ENCODE data around the gene PDE3B.
"Not testable (repeated sequence)": the region's sequence is repeated elsewhere in the genome, so short reads cannot be mapped to it uniquely, and the experiment has no call there.

The PDE3B gene

DNA sequence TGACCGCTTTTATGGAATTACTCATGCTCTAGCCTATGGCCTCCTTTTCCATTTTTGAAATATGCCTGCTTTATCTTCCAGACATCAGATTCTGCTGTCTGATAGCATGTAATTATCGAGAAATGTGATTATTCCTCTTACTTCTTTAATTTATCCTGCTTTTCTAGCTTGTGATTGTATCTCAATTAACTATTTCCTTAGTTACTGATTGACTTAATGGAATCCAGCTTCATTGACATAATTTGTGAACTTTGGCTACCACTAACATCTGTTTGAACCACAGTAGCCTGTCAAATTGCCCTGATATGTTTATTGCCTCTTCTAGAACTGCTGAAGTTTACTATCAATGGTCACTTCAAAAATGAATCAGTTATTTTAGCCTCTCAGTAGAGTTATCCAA is 25.5 kb upstream of the PDE3B start:
- peaks cover 0 to 30% (median 4%) of the 10 kb centered on the region in 11 experiments; a peak in 6 of 22 replicates for H3K36me3 ChIP-seq
- peak overlapping the region in 2 of 11 experiments; percentile 63 to 67; a peak in 4 of 22 replicates for H3K4me2 ChIP-seq
- no peak overlapping the region for H3K27ac ChIP-seq
- no peaks in the 10 kb centered on the region for H4K20me1 ChIP-seq
- no peaks in the 10 kb centered on the region for H3K27me3 ChIP-seq
- no peak overlapping the region for H3K9ac ChIP-seq
- H3K4me1 ChIP-seq = peaks cover 0 to 51% (median 0%) of the 10 kb centered on the region in 10 experiments; a peak in 7 of 20 replicates
- TF ChIP-seq Cebpa-rat (IDR thresholded peaks at IDR 0.05) = no peak
- 0 out of 22 replicates have a peak, but pooled peaks cover 0 to 5% (median 0%) of the 10 kb centered on the region in 11 experiments for H3K9me3 ChIP-seq (replicated peaks in 1 of 11)
- H3K4me3 ChIP-seq = no peak overlapping the region

DNA sequence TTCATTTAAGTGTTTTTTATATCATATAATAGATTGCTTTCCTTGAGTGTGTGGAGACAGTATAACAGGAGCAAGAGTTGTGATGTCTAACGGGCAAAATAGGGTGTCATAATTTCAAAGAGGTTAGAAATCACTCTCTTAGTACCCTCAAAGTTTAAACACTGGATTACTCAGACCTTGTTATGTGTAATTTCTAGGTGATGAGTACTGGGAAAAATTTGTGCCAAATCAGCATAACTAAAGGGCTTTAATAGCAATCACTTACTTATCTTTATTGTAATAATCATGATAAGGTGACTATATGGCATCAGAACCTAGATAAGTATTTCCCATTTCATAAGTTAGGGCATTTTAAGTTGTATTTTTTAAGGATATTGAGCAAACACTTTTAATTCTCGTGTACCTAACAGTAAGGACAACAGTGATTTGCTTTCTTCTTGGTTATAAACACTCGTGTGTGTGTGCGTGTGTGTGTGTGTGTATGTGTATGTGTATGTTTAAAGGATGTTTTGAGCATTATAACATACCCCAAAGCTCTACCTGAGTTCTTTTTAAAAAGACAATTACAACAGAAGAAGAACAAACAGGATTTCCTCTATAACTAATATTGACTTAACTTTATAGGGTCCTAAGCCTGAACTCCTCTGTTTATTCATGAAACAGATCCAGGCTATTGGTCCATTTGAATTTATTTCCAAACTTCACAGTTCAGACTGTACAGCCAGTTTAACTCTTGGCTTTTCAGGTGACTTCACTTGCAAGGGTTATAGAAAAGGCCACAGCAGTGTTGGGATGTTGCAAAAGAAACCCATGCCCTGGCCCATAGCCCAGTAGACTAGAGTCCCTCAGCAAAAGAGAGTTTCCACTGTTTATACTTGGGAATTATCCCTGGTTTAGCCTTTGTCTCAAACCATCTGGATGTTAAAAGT is 23.7 kb upstream of the PDE3B start:
- Histone ChIP-seq H3K9me3 (replicated peaks in 1 of 11) (peaks cover 0 to 11% (median 0%) of the 10 kb centered on the region in 11 experiments; a peak in 1 of 22 replicates), H3K9ac (no peak overlapping the region), H3K27ac (no peak overlapping the region), H3K27me3 (no peaks in the 10 kb centered on the region), H3K4me3 (no peak overlapping the region), H3K4me2 (no peak overlapping the region), H4K20me1 (no peaks in the 10 kb centered on the region), H3K4me1 (peaks cover 0 to 51% (median 7%) of the 10 kb centered on the region in 10 experiments; a peak in 13 of 20 replicates), H3K36me3 (peaks cover 0 to 31% (median 6%) of the 10 kb centered on the region in 11 experiments; a peak in 6 of 22 replicates)
- TF ChIP-seq Cebpa-rat (IDR thresholded peaks at IDR 0.05) = no peak

DNA sequence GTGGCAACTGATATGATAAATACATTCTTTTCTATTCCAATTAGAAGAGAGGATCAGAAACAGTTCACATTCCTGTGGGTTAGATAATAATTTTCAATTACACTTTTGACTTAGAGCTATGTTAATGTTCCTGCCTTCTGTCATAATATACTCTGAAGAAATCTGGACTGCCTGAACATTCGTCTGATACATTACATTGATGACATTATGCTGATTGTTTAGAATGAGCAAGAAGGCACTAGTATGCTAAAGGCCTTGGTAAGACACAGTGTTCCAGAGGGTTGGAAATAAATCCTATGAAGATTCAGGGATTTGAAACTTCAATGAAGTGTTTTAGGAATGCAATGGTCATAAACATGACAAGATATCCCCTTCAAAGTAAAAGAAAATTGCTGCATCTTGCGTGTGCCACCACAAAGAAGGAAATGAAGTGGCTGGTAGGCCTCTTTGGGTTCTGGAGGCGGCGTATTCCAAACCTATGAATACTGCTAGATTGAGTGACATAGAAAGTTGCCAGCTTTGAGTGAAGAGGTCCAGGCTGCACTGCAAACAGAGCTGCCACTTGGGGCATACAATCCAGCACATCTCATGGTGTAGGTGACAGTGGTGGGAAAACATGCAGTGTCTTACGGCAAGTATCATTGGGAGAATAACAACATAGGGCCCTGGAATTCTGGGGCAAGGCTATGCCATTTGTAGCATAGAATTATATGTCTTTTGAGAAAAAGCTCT is 21.2 kb upstream of the PDE3B start:
- Histone ChIP-seq H3K4me2 (peak overlapping the region in 2 of 11 experiments; percentile 41 to 92; a peak in 3 of 22 replicates), H4K20me1 (no peaks in the 10 kb centered on the region), H3K9me3 (replicated peaks in 1 of 11) (peaks cover 0 to 13% (median 0%) of the 10 kb centered on the region in 11 experiments; a peak in 1 of 22 replicates), H3K4me3 (no peak overlapping the region), H3K27me3 (no peaks in the 10 kb centered on the region), H3K27ac (no peak overlapping the region), H3K36me3 (peaks cover 0 to 22% (median 6%) of the 10 kb centered on the region in 11 experiments; a peak in 6 of 22 replicates), H3K9ac (no peak overlapping the region), H3K4me1 (peaks cover 9 to 59% (median 30%) of the 10 kb centered on the region in 10 experiments)
- no peak for TF ChIP-seq Cebpa-rat (IDR thresholded peaks at IDR 0.05)

DNA sequence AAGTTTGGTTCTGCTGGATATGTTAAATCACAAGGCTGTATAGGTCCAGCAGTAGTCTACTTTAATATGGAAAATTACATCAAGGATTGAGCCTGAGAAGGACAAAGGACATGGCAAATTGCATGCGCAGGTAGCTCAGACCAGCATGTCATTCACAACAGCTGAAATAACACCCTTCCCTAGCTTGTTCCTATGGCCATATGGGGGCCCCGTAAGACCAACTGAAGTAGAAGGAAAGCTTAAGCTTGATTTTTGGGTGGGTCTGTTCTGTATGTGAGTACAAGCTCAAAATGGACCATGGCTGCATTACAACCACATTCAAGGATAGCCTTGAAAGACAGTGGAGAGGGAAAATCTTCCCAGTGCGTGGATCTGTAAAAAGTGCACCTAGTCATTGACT is 20.6 kb upstream of the PDE3B start:
- Histone ChIP-seq H3K9me3 (replicated peaks in 1 of 11) (peaks cover 0 to 19% (median 0%) of the 10 kb centered on the region in 11 experiments; a peak in 2 of 22 replicates), H3K9ac (no peak overlapping the region), H3K4me2 (peak overlapping the region in 2 of 11 experiments; percentile 41 to 92; a peak in 3 of 22 replicates), H3K4me1 (peaks cover 9 to 58% (median 31%) of the 10 kb centered on the region in 10 experiments), H3K27ac (no peak overlapping the region), H3K36me3 (peaks cover 0 to 22% (median 6%) of the 10 kb centered on the region in 11 experiments; a peak in 6 of 22 replicates), H3K27me3 (no peaks in the 10 kb centered on the region), H4K20me1 (no peaks in the 10 kb centered on the region), H3K4me3 (no peak overlapping the region)
- TF ChIP-seq Cebpa-rat (IDR thresholded peaks at IDR 0.05) = no peak

DNA sequence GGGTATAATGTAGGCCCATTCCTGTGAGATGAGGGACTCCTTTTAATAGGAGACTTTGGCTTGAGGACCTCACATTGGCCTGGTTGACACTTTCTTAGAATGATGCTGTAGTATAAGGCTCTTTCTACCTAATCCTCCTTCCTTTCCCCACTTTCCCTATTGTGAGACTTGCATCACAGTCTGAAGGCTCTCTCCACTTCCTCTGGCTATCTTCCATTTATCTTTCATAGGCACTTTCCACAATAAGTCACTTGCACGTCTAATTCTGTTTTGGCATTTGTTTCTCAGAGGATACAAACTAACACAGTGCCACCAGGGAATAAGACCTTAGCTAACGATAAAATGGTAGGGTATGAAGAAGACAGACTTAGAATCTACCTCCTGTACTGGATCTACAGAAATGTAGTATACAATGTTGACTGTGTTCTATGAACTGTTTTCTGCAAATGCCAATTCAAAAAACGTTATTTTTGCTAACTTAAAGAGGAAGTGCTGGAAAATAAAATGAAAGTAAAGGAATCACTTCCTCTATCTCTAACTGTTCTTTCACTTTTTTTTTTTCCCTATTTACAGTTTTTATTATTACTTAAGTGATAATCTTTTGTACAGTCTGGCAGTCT is 17.9 kb upstream of the PDE3B start:
- H3K4me2 ChIP-seq = peak overlapping the region; percentile 43 to 92 (median 72)

DNA sequence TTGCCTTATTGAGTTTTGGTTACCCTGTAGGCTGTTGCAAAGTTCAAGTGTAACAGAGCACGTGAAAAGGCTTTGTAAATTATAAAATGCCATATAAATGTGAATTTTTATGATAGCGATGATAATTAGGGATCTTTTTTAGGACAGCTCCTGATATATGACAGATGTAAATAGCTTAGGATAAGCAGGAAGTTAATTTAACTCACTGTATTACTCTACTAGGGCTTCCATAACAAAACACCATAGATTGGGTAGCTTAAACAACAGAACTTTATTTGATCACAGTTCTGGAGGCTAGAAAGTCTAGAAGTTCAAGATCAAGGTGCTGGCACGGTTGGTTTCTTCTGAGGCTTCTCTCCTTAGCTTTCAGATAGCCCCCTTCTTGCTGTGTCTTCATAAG is 17.0 kb upstream of the PDE3B start:
- peak overlapping the region in 9 of 11 experiments; percentile 38 to 92 (median 82); a peak in 17 of 22 replicates for H3K27ac ChIP-seq

More for the DNA sequence above, 17.9 kb upstream of the PDE3B start:
- Histone ChIP-seq H3K4me1 (peaks cover 9 to 54% (median 31%) of the 10 kb centered on the region in 10 experiments), H3K27ac (peak overlapping the region; percentile 12 to 92 (median 80); a peak in 19 of 22 replicates), H3K27me3 (no peaks in the 10 kb centered on the region), H3K9ac (peak overlapping the region in 9 of 11 experiments; percentile 31 to 79 (median 66); a peak in 16 of 22 replicates), H3K9me3 (replicated peaks in 1 of 11) (peaks cover 0 to 19% (median 0%) of the 10 kb centered on the region in 11 experiments; a peak in 2 of 22 replicates), H4K20me1 (no peaks in the 10 kb centered on the region), H3K36me3 (peaks cover 0 to 22% (median 6%) of the 10 kb centered on the region in 11 experiments; a peak in 6 of 22 replicates), H3K4me3 (peak overlapping the region in 7 of 10 experiments; percentile 9 to 55 (median 35); a peak in 12 of 20 replicates)
- TF ChIP-seq Cebpa-rat (IDR thresholded peaks at IDR 0.05) = no peak

DNA sequence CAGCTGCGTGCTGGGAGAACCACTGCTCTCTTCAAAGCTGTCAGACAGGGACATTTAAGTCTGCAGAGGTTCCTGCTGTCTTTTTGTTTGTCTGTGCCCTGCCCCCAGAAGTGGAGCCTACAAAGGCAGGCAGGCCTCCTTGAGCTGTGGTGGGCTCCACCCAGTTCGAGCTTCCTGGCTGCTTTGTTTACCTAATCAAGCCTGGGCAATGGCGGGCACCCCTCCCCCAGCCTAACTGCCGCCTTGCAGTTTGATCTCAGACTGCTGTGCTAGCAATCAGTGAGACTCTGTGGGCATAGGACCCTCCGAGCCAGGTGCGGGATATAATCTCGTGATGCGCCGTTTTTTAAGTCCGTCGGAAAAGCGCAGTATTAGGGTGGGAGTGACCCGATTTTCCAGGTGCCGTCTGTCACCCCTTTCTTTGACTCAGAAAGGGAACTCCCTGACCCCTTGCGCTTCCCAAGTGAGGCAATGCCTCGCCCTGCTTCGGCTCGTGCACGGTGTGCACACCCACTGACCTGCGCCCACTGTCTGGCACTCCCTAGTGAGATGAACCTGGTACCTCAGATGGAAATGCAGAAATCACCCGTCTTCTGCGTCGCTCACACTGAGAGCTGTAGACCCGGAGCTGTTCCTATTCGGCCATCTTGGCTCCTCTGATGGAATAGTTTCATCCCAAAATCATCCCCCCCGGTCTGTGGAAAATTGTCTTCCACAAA is 9.9 kb upstream of the PDE3B start:
- H3K27ac ChIP-seq; H3K9me3 ChIP-seq (replicated peaks in 1 of 11); H3K4me2 ChIP-seq; H3K27me3 ChIP-seq; H3K9ac ChIP-seq; H3K4me3 ChIP-seq; H4K20me1 ChIP-seq: not testable (repeated sequence)
- Histone ChIP-seq H3K36me3 (peaks cover 0 to 13% (median 0%) of the 10 kb centered on the region in 11 experiments; a peak in 4 of 22 replicates), H3K4me1 (peaks cover 8 to 41% (median 30%) of the 10 kb centered on the region in 10 experiments)

More for the DNA sequence above, 17.0 kb upstream of the PDE3B start:
- Histone ChIP-seq H3K9me3 (replicated peaks in 1 of 11) (peaks cover 0 to 19% (median 0%) of the 10 kb centered on the region in 11 experiments; a peak in 2 of 22 replicates), H3K36me3 (peaks cover 0 to 22% (median 6%) of the 10 kb centered on the region in 11 experiments; a peak in 6 of 22 replicates), H3K4me2 (peak overlapping the region in 9 of 11 experiments; percentile 43 to 92 (median 72); a peak in 16 of 22 replicates), H3K9ac (peak overlapping the region in 4 of 11 experiments; percentile 72 to 79 (median 74); a peak in 7 of 22 replicates), H3K27me3 (no peaks in the 10 kb centered on the region), H4K20me1 (no peaks in the 10 kb centered on the region), H3K4me3 (no peak overlapping the region), H3K4me1 (peaks cover 9 to 54% (median 31%) of the 10 kb centered on the region in 10 experiments)
- TF ChIP-seq Cebpa-rat (IDR thresholded peaks at IDR 0.05) = no peak

All from BLaER1 treated with 17β-estradiol and CSF1 and Interleukin-3, amounts not matched to agents 10 nM and 100 nM (cell line).